Measurements from ENCODE around the gene ASAP2.

DNA sequence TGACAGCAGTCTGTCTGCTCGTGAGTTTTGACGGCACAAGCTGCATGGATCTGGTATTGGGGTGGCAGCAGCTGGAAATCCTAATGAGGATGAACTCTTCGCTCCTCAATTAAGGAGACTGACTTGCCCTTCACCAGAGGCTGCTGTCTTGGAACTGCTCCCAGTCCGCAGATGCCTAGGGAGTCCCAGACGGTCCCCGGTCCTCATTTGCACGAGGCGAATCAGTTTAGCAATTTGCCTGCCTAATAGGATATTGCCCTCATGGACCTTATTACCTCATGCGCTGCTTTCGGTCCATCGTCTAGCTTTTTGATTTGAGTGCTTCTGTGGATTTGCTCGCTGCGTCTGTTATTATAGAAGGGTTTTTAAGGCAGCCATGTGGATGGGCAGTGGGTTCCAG, 40.6 kb downstream of the ASAP2 start:
- no peak for TF ChIP-seq EZH2 (IDR thresholded peaks at IDR 0.05; ENCODE audit: low read length, unreplicated experiment)
- TF ChIP-seq, protein P1, sequence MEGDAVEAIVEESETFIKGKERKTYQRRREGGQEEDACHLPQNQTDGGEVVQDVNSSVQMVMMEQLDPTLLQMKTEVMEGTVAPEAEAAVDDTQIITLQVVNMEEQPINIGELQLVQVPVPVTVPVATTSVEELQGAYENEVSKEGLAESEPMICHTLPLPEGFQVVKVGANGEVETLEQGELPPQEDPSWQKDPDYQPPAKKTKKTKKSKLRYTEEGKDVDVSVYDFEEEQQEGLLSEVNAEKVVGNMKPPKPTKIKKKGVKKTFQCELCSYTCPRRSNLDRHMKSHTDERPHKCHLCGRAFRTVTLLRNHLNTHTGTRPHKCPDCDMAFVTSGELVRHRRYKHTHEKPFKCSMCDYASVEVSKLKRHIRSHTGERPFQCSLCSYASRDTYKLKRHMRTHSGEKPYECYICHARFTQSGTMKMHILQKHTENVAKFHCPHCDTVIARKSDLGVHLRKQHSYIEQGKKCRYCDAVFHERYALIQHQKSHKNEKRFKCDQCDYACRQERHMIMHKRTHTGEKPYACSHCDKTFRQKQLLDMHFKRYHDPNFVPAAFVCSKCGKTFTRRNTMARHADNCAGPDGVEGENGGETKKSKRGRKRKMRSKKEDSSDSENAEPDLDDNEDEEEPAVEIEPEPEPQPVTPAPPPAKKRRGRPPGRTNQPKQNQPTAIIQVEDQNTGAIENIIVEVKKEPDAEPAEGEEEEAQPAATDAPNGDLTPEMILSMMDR (conservative IDR thresholded peaks at IDR 0.05; ENCODE audit: low read depth, low read length): no peak
